Epithelial cell of esophagus (primary cell): Measurements from ENCODE around the gene DNAH17.
"Not testable (repeated sequence)": the region's sequence is repeated elsewhere in the genome, so short reads cannot be mapped to it uniquely, and the experiment has no call there.

Source experiments
- DNase-seq: peaks from one replicate; pipeline ENCODE4 v3.0.0; 2010; ENCODE audit warnings: low read depth
- H3K4me3 ChIP-seq: 2 replicates; pipeline ENCODE4 v1.5.1; 2011; ENCODE audit warnings: mild to moderate bottlenecking, low read length, control low read depth
- TF ChIP-seq, protein P1 (sequence below): IDR thresholded peaks from 2 replicates; pipeline ENCODE4 v1.5.1; 2011; ENCODE audit warnings: low read depth, mild to moderate bottlenecking, low read length, control low read depth, inconsistent platforms; ENCODE audit not compliant: insufficient read depth; ENCODE audit errors: missing control alignments

The DNAH17 gene

DNA sequence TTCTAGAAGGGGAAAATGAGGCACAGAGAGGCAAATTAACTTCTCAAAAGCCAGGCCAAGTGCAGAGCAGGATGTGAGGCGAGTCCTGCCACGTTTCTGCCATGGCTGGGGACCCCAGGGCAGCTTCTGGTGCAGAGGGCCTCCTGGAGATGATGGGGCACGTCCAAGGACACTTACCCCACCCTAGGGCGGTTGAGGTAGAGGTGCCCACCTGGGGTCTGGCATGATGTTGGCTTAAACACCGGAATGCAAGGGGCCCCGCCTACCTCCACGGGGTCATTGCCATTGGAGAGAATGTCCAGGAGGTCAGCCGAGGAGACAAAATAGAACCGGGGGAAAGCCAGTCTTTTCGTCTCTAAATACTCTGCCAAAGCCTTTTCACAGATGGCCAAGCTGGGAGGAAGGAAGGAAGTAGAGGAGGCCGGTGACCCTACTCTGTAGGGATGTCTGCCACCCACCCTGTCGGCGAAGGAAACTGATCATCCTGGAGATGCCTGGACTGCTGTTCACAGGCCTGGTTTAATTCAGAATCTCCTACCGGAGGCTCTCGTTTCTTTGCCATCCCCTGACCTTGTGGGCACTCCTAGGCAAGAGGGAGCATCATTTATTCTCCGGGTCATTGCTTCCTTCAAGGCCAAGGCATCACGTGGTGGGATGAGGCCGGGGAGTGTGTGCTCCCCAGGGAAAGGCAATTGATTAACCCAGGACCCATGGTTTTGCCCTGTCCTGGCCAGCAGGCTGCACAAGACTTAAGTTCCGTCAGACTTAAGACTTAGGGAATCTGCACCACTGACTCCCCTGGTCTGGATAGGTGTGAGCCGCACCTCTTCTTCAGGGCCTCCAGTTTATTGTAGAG lies 70.5 kb downstream of the DNAH17 start:
- DNase-seq, result no peak
- H3K4me3 ChIP-seq, result no peak overlapping the region
- TF ChIP-seq, protein P1, sequence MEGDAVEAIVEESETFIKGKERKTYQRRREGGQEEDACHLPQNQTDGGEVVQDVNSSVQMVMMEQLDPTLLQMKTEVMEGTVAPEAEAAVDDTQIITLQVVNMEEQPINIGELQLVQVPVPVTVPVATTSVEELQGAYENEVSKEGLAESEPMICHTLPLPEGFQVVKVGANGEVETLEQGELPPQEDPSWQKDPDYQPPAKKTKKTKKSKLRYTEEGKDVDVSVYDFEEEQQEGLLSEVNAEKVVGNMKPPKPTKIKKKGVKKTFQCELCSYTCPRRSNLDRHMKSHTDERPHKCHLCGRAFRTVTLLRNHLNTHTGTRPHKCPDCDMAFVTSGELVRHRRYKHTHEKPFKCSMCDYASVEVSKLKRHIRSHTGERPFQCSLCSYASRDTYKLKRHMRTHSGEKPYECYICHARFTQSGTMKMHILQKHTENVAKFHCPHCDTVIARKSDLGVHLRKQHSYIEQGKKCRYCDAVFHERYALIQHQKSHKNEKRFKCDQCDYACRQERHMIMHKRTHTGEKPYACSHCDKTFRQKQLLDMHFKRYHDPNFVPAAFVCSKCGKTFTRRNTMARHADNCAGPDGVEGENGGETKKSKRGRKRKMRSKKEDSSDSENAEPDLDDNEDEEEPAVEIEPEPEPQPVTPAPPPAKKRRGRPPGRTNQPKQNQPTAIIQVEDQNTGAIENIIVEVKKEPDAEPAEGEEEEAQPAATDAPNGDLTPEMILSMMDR, result no peak

GRCh38 chr17:78504156-78504925 lies 72.9 kb downstream of the DNAH17 start:
- DNase-seq, result no peak
- TF ChIP-seq, protein P1, result no peak
- no peak overlapping the region for H3K4me3 ChIP-seq

DNA sequence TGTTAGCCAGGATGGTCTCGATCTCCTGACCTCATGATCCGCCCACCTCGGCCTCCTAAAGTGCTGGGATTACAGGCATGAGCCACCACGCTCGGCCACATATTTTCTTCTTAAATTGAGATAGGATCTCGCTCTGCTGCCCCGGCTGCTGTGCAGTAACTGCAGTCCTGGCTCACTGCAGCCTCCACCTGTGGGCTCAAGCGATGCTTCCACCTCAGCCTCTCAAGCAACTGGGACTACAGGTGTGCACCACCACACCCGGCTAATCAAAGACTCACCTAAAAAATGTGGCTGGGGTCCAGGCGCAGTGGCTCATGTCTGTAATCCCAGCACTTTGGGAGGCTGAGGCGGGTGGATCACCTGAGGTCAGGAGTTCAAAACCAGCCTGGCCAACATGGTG lies 73.8 kb downstream of the DNAH17 start:
- not testable (repeated sequence) for H3K4me3 ChIP-seq, DNase-seq

DNA sequence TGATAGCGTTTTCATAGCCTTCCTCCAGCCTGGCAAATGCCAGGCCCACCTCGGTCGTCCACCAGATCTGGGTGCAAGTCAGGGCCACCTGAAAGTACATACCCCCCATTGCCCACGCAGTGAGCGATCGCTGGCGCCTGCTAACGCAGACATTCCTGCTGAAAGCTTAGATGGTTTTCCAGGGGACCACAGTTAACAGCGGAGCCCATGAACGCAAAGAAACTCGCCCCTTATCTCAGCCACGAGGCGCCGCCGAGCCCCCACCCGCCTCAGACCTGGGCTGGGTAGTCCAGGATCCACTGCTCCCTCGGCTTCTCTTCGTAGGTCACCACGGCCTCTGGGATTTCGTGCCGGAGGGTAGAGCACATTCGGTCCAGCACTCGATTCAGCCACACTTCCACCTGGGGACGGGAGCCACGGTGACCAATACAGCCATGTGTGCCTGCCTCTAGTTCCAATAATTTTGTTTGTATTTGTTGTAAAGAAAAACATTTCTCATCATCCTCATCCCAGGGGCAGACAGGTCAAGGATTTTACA lies 74.5 kb downstream of the DNAH17 start:
- no peak for DNase-seq
- TF ChIP-seq, protein P1, result no peak
- H3K4me3 ChIP-seq, result no peak overlapping the region

- DNase-seq, result no peak
- no peak overlapping the region for H3K4me3 ChIP-seq
- TF ChIP-seq, protein P1, result no peak
These were observed 75.8 kb downstream of the DNAH17 start for GRCh38 chr17:78501241-78502036.

DNA sequence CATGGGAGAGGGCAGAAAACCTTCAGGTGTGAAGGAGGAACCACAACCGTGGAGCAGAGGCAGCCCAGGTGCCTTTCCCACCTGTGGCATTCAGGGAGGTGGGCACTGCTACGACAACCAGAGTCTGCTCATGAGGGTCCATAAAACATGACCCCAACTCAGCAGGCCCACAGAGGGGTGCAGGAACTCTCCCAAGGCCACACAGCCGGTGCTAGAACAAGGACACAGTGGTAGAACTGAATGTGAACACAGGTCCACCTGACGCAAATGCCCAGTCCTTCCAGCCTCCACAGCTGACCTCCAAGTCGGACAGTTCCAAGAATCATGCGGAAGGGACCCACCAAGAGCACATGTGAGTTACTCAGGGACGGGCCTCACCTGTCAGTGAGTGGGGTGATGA lies 76.4 kb downstream of the DNAH17 start:
- TF ChIP-seq, protein P1, result no peak

More for the DNA sequence above, 76.4 kb downstream of the DNAH17 start:
- no peak overlapping the region for H3K4me3 ChIP-seq
- no peak for DNase-seq
